ENCODE measurements around the gene NR2F2. TPM values are rescaled to one million over a fixed set of nuclear protein-coding genes. Genes with fewer than 3 reads are reported as not detected.

Gene NR2F2
- total RNA-seq, 4 donors from 2014 or later: 11.3 to 29.5 (median 18.4) TPM

DNA sequence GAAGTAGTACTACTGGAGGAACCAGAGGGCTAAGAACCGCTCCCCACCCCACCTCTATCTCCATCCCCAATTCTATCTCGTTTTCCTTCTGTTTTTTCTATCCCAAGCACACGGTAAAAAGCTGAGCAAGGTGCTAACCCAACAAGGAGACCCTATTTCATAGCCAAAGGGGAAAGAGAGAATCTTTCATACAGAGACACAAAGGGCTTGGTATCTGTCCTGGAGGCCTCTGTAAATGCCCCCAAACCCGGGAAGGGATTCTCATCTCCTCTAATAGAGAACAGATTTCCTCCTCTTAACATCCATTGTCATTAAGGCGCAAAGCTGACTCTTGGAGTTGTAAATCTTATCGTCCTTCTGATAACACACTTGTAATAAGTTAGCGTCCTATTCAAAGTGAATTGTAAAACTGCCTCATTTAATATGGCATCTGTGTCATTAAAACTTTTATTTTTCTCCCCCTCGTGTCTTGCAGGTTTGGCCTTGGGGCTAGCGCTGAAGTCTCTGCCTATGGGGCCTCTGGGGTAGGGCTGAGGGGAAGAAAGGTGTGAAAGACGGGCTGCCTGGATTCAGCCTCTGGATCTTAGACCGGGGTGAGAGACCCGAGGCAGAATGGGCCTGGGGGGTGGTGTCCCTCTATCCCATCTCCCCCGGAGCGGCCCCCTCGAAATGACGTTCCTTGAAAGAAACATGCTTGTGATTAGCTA, 12.1 kb downstream of the NR2F2 start:
- peaks cover 0 to 59% (median 35%) of the 10 kb centered on the region in 4 donors for H3K4me1 ChIP-seq
- H3K9me3 ChIP-seq: no peaks in the 10 kb centered on the region
- H3K4me3 ChIP-seq: peak overlapping the region in 2 of 4 donors; percentile 55 to 86
- peak overlapping the region; percentile 94 to 98 (median 96) for H3K27ac ChIP-seq
- peaks cover 6% of the 10 kb centered on the region for H3K27me3 ChIP-seq
- H3K36me3 ChIP-seq: no peaks in the 10 kb centered on the region
- no peak for DNase-seq
- in situ Hi-C loops (cut with MboI; ENCODE audit: low pct_ligation_motif_present in 1 of 4, low pct_unique_long_range_greater_than_20kb in 1 of 4, low sequenced_read_pairs in 3 of 4) (loop anchor here in 2 of 4 donors (25.0 kb wide), 1 partner anchor 1080 kb away; no protein-coding TSS in a partner anchor), intact Hi-C loops (cut with DNase I; ENCODE audit: low total_unique reads) (no loop called here)
- WGBS, 2 donors (ENCODE audit: low coverage in 1 of 2): 29 to 38% methylated on average over 12 to 16 of the region's 16 CpGs
- TF ChIP-seq, protein P1, sequence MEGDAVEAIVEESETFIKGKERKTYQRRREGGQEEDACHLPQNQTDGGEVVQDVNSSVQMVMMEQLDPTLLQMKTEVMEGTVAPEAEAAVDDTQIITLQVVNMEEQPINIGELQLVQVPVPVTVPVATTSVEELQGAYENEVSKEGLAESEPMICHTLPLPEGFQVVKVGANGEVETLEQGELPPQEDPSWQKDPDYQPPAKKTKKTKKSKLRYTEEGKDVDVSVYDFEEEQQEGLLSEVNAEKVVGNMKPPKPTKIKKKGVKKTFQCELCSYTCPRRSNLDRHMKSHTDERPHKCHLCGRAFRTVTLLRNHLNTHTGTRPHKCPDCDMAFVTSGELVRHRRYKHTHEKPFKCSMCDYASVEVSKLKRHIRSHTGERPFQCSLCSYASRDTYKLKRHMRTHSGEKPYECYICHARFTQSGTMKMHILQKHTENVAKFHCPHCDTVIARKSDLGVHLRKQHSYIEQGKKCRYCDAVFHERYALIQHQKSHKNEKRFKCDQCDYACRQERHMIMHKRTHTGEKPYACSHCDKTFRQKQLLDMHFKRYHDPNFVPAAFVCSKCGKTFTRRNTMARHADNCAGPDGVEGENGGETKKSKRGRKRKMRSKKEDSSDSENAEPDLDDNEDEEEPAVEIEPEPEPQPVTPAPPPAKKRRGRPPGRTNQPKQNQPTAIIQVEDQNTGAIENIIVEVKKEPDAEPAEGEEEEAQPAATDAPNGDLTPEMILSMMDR (IDR thresholded peaks at IDR 0.05): no peak
- TF ChIP-seq EP300 (IDR thresholded peaks at IDR 0.05; ENCODE audit: low read depth) (no peak), POLR2AphosphoS5 (IDR thresholded peaks at IDR 0.05) (no peak), POLR2A (IDR thresholded peaks at IDR 0.05) (no peak)

DNA sequence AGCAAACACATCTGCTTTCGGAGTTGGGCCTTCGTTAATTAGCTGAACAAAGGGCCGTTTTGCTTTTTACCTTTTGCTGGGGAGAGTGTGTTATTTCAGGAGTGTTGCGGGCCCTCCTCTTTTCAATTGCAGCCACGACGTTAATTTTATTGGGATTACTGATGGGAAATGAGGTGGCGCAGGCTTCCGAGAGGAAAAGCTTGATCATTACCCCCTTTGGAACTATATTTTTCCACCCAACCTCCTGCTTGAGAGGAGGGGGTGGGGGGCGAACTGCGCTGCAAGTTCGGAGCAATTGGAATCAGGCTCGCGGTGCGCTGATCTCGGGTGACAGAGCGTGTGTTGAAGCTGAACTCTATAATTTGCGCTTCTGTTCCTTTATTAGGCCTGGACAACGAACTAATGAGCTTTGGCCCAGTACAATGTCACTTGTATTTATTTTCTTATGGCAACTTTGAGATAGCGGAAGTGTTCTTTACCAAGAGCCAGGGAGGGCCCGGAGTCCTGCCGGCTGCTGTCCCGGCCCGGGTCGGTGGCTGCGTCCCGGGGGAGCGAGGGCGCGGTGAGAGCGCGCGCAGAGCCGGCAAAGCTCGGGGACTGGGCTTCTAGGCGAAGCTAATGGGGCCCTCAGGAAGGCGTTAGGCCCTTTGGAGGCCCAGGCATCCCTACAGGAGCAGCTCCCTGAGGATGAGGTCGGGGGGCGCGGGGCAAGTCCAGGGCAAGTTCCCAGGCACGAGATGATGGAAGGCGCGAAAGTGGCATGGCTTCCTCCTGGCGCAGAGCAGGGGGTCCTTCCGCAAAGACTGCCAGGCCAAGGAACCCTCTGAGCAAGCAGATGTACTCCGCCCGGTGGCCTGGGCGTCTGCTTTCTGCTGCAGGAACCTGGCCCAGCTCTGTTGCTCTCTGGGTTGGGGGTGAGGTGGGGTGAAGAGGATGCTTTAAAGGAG, 12.9 kb downstream of the NR2F2 start:
- no peak for DNase-seq
- in situ Hi-C loops (cut with MboI; ENCODE audit: low pct_ligation_motif_present in 1 of 4, low pct_unique_long_range_greater_than_20kb in 1 of 4, low sequenced_read_pairs in 3 of 4) (loop anchor here in 2 of 4 donors (25.0 kb wide), 1 partner anchor 1081 kb away; no protein-coding TSS in a partner anchor), intact Hi-C loops (cut with DNase I; ENCODE audit: low total_unique reads) (no loop called here)
- H3K36me3 ChIP-seq: no peaks in the 10 kb centered on the region
- peaks cover 6% of the 10 kb centered on the region for H3K27me3 ChIP-seq
- 63 to 71% methylated on average over 9 to 47 of the region's 47 CpGs for WGBS, 2 donors (ENCODE audit: low coverage in 1 of 2)
- peak overlapping the region; percentile 94 to 98 (median 96) for H3K27ac ChIP-seq
- no peak for TF ChIP-seq POLR2A (IDR thresholded peaks at IDR 0.05)
- TF ChIP-seq, protein P1 (IDR thresholded peaks at IDR 0.05): no peak
- TF ChIP-seq EP300 (IDR thresholded peaks at IDR 0.05; ENCODE audit: low read depth): no peak
- TF ChIP-seq POLR2AphosphoS5 (IDR thresholded peaks at IDR 0.05): no peak
- peaks cover 0 to 52% (median 33%) of the 10 kb centered on the region in 4 donors for H3K4me1 ChIP-seq
- H3K9me3 ChIP-seq: no peaks in the 10 kb centered on the region
- H3K4me3 ChIP-seq: peak overlapping the region in 1 of 4 donors; percentile 86

DNA sequence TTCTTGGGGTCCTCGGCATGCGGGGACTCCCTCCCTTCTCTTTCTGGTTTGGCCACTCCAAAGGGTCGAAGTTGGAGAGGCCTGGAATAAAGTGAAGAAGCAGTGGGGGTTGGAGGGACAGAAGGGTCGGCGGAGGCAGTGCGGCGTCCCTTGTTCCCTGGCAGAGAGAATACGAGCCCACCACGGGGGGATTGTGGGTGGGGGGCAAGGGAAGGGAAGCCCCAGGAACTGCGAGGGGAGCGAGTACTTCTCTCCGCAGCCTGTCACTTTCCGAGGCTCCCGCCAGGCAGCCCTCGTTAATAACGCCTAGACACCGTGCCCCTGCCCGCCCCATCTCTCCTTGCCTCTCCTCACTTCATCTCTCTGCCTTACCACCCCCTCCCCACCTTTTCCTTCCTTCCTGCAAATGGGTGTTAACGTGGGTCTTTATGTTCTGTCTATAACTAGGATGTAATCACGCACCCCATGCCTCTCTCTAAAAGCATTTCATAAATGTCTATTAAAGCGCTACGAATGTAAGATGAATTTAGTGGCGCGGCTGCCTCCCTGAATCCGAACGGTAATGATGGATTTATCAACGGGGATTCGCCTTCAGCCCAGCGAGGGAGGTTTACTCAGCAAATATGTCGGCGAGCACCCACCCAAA, 13.7 kb downstream of the NR2F2 start:
- WGBS, 2 donors (ENCODE audit: low coverage in 1 of 2): 63 to 71% methylated on average over 19 to 31 of the region's 31 CpGs
- no peak for DNase-seq
- in situ Hi-C loops (cut with MboI; ENCODE audit: low pct_ligation_motif_present in 1 of 4, low pct_unique_long_range_greater_than_20kb in 1 of 4, low sequenced_read_pairs in 3 of 4): loop anchor here in 2 of 4 donors (25.0 kb wide), 1 partner anchor 1082 kb away; no protein-coding TSS in a partner anchor
- no peaks in the 10 kb centered on the region for H3K9me3 ChIP-seq
- intact Hi-C loops (cut with DNase I; ENCODE audit: low total_unique reads): no loop called here
- no peak for TF ChIP-seq EP300 (IDR thresholded peaks at IDR 0.05; ENCODE audit: low read depth)
- TF ChIP-seq POLR2AphosphoS5 (IDR thresholded peaks at IDR 0.05): no peak
- TF ChIP-seq, protein P1 (IDR thresholded peaks at IDR 0.05): no peak
- no peak for TF ChIP-seq POLR2A (IDR thresholded peaks at IDR 0.05)
- peaks cover 0 to 52% (median 34%) of the 10 kb centered on the region in 4 donors for H3K4me1 ChIP-seq
- H3K27ac ChIP-seq: peak overlapping the region; percentile 94 to 98 (median 96)
- H3K36me3 ChIP-seq: no peaks in the 10 kb centered on the region
- peak overlapping the region in 1 of 4 donors; percentile 86 for H3K4me3 ChIP-seq
- peaks cover 6% of the 10 kb centered on the region for H3K27me3 ChIP-seq

All from transverse colon (tissue), 4 donors.